GM21786 (cell line): Measurements from ENCODE around the gene RNU2-1.
"Not testable (repeated sequence)": the region's sequence is repeated elsewhere in the genome, so short reads cannot be mapped to it uniquely, and the experiment has no call there.

Experiments used
- ATAC-seq: cut with Tn5 transposase; IDR thresholded peaks from one replicate; pipeline ENCODE4 v1.9.1; 2021; ENCODE audit not compliant: unreplicated experiment

Gene RNU2-1

DNA sequence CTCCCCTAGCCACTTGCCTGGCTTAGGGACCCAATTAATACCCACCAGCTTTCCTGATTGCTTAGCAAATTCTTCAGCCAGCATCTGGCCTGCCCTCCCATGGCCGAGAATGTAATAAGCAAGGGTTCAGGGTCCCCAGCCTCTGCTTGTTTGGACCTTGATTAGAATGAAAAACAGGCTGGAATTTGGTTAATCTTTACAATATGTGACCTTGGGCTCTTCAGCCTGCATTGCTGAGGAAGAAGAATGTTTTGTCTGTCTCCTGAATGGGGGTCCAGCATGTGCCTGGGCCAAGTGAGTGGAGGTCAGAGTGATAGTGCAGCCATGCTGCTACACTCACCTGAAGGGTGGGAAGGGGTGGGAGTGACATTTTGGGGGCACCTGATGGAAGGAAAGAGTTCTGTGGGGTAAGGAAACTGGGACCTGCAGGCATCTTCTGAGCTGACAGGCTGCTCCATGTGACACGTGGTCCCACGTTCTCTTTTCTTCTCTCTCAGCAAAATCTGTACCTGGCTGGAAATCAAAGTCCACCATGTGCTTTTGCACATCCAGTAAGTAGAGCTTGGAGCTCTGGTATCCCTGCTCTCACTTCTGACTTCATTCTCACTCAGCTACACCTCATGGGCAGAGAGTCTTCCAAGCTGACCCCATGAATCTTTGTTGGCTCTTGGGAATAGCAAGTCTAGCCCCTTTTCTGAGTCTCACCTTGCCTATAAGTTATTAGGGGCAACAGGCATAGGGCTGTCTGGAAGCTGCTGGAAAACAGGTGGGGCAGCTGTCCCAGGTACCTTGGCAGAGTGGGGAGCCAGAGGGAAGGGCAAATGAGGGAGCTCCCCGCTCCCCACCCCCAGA is 16.8 kb downstream of the RNU2-1 start:
- no peak for ATAC-seq

- no peak for ATAC-seq
Measured at GRCh38 chr17:43216369-43216761, 17.4 kb downstream of the RNU2-1 start.

DNA sequence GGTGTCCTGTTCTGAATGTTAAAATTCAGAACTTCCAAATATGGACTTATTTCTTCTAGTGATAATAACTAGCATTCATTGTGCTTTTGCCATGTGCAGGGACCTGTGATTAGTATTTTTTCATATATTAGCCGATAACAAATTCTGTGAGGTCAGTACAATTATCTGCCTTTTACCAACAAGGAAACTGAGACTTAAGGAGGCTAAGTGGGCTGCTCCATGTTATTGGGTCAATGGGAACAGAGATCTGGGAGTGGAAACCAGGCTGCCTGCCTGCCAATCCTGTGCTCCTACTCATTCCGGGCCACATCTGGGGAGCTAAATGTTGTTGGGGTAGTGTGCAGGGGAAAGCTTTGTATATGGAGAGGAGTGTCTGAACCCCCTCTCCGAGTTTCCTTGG is 18.4 kb downstream of the RNU2-1 start:
- no peak for ATAC-seq

DNA sequence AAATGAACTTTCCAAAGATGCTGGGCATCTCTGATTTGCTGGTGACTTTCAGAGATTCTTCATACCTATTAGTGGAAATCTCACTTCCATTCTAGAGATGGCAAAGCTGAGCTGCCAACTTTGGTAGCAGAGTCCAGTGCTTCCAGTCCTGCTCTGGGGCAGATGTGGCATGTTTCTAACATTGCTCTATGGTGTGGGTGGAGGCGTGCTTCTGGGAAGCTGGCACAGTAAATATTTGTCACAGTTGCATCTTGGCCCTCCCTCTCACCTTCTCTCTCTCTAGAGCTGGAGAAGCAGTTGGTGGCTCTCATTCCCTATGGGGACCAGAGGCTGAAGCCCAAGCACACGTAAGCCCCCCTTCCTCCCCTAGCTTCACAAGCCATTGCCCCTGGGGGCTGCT is 20.2 kb downstream of the RNU2-1 start:
- no peak for ATAC-seq

DNA sequence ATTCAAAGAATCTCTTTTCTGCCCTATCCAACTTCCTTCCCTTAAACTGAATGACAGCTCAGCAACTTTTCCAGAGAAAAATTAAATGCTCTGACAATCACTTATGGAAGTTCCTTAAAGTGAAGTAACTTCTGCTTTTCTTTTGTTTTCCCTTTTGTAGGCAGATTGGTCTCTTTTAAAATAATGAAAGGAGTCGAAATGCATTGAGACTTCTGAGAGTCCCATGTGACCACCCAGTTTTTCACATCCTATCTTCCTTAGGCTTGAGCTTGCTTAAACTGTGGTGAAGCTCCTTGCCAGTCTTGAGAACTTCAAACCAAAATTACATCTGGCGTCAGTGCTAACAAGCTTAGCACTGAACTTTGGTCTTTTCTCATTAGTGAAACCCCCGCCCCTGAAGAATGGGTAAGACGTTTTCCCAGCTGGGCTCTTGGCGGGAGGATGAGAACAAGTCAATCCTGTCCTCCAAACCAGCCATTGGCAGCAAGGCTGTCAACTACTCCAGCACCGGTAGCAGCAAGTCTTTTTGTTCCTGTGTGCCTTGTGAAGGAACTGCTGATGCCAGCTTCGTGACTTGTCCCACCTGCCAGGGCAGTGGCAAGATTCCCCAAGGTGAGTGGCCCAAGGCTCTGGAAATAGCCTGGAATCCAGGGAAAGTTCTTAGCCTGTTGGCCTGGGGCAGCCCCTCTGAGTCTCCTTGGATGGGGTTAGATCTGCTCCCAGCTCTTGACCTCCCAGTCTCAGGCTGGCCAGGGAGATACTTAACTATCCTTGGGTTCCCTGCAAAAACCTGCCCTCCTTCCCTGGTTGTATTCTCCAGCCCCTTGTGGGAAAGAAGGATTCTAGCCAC is 20.9 kb downstream of the RNU2-1 start:
- ATAC-seq: no peak

GRCh38 chr17:43211480-43212402 is 22.0 kb downstream of the RNU2-1 start, which contains the start of gene TMEM106A:
TSS of gene TMEM106A (plus strand) at chr17:43211875. CDS start at chr17:43213042, 1,167 bp downstream.
- peak; percentile 66 for ATAC-seq

DNA sequence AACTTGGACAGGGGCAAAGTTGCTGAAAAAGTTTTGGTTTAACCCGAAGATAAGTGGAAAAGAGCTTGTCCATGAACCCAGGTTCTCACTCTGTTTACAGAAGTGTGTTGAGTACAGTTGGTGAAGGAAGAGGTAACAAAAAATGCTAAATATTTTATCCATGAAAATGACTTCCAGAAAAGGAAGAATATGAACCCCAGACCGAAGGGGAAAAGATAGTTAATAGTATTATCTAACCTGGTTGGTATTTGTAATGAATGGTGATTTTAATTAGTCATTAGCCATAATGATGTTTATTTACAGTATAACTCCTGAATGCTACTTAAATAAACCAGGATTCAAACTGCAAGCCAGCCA is 22.7 kb downstream of the RNU2-1 start:
- ATAC-seq: no peak

DNA sequence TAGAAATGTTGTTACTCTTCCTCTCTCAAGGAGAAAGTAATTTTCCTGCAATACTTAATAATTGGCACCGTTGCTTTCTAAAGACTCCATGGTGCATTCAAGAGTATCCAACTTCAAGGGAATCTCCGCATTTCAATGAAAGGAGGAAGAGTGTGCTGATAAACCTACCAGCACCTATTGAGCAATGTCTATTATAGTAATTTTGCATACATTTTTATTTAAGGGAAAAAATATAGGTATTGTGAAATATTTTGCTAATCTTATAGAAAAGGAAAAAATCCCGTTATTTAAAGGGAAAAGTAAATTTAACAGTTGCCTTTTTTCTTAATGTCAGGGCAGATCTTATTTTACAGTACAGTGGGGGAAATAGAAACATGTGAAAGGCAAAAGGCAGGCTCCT is 23.2 kb downstream of the RNU2-1 start:
- ATAC-seq: no peak

- ATAC-seq: not testable (repeated sequence)
Measured at GRCh38 chr17:43203013-43203412, 30.8 kb downstream of the RNU2-1 start.

DNA sequence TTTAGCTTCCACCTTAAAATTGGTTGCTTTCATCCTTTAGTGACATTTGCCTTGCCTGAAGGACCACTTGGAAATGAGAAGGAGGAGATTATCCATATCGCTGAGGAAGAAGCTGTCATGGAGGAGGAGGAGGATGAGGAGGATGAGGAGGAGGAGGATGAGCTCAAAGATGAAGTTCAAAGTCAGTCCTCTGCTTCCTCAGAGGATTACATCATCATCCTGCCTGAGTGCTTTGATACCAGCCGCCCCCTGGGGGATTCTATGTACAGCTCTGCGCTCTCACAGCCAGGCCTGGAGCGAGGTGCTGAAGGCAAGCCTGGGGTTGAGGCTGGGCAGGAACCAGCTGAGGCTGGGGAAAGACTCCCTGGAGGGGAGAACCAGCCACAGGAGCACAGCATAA is 33.6 kb downstream of the RNU2-1 start:
- no peak for ATAC-seq

- ATAC-seq: no peak
Measured at GRCh38 chr17:43199633-43200032, 34.1 kb downstream of the RNU2-1 start.

DNA sequence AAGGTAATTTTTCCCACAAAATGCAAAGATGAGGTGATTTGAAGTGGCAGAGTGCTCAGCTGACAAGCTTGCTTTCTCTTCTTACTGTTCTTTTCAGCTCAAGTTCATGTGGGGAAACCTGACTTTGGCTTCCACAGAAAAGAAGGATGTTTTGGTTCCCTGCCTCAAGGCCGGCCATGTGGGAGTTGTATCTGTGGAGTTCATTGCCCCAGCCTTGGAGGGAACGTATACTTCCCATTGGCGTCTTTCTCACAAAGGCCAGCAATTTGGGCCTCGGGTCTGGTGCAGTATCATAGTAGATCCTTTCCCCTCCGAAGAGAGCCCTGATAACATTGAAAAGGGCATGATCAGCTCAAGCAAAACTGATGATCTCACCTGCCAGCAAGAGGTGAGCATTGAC is 40.5 kb downstream of the RNU2-1 start:
- no peak for ATAC-seq

DNA sequence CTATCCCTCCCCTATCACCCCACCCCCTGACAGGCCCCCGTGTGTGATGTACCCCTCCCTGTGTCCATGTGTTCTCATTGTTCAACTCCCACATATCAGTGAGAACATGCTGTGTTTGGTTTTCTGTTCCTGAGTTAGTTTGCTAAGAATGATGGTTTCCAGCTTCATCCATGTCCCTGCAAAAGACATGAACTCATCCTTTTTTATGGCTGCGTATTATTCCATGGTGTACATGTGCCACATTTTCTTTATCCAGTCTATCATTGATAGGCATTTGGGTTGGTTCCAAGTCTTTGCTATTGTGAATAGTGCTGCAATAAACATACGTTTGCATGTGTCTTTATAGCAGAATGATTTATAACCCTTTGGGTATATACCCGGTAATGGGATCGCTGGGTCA is 47.1 kb downstream of the RNU2-1 start:
- not testable (repeated sequence) for ATAC-seq

DNA sequence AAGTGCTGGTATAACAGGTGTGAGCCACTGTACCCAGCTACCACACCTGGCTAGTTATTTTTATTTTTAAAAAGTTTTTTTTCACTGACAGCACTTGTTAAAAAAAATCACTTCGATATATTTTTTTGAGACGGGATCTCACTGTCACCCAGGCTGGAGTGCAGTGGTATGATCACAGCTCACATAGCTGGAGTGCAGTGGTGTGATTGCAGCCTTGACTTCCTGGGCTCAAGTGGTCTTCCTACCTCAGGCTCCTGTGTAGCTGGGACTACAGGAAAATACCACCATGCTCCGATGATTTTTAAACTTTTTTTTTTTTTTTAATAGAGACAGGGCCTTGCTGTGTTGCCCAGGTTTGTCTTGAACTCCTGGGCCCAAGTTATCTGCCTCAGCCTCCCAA is 49.9 kb downstream of the RNU2-1 start:
- ATAC-seq: no peak
